Heart left ventricle (tissue), 13 donors: ENCODE data around the gene CCDC7.

Experiments
- POLR2A ChIP-seq, 2 donors: fragments of 450-650 bp; IDR thresholded peaks; one replicate each; pipeline ENCODE4 v1.6.1; 2017; ENCODE audit warnings: antibody characterized with exemption in 2 of 2, mild to moderate bottlenecking in 2 of 2, moderate library complexity in 2 of 2
- TF ChIP-seq, protein P1 (sequence below), 12 donors: fragments of 200-600 bp; sonication (generic) in 4 of 12; IDR thresholded peaks; one replicate each; pipeline versions ENCODE4 v1.5.0 to v1.8.0; 2018 to 2022; ENCODE audit warnings: antibody characterized with exemption in 12 of 12, mild to moderate bottlenecking in 5 of 12
- donor health status: ischemic (EF 13 %, LVEDD 7.1; RV severe dilation, severe dysfunction).
- donor health status: DM: no; HTN: yes; CAD: no.
- donor health status: DM: no; HTN: no; CAD: no.
- donor health status: ischemic (EF 25% LVEDD 6.9; RV normal size, moderate dysfunction).
- donor health status: ischemic (EF 25% LVEDD 5.7; RV mildly dilated, moderate dysfunction).
- donor health status: ischemic (EF 35%, LVEDD 5.7; RV mildly dilated, moderate dysfunction).
- donor health status: nonischemic (EF 11% LVEDD 7.7; RV severe dilation, severe dysfunction).
- donor health status: DM: yes; HTN: yes; CAD: no.
- donor health status: PGD.
- donor health status: ischemic (EF 29% LVEDD 5.4; RV normal size, mild dysfunction).
- donor health status: nonischemic (EF 23%, LVEDD 6.1; RV moderate dilation, normal function).

DNA sequence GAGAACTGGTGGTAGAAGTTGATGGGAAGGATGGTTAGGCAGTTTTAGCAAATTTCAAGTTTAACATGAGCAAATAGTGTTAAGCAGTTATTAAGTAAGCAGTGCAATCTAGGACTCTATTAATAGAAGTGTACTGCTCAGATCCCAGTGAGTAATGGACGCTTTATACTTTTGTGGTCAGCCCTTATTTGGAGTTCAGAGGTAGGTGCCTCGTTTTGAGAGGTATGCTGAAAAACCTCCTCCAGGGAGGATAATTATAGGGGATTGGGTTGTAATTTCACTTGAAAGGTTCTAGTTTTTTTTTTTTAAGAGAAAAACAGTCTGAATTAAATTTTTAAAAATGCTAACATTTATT, 33.5 kb upstream of the CCDC7 start:
- no peak for TF ChIP-seq POLR2A (IDR thresholded peaks at IDR 0.05)
- TF ChIP-seq, protein P1, sequence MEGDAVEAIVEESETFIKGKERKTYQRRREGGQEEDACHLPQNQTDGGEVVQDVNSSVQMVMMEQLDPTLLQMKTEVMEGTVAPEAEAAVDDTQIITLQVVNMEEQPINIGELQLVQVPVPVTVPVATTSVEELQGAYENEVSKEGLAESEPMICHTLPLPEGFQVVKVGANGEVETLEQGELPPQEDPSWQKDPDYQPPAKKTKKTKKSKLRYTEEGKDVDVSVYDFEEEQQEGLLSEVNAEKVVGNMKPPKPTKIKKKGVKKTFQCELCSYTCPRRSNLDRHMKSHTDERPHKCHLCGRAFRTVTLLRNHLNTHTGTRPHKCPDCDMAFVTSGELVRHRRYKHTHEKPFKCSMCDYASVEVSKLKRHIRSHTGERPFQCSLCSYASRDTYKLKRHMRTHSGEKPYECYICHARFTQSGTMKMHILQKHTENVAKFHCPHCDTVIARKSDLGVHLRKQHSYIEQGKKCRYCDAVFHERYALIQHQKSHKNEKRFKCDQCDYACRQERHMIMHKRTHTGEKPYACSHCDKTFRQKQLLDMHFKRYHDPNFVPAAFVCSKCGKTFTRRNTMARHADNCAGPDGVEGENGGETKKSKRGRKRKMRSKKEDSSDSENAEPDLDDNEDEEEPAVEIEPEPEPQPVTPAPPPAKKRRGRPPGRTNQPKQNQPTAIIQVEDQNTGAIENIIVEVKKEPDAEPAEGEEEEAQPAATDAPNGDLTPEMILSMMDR (IDR thresholded peaks at IDR 0.05), result no peak
